CD4-positive, alpha-beta memory T cell (primary cell): ENCODE results near the gene LCK. TPM values are rescaled to one million over a fixed set of nuclear protein-coding genes. Genes with fewer than 3 reads are reported as not detected.

Source experiments
- CTCF ChIA-PET: fragments of 350-600 bp; sonication (Branson Sonifier 250); formaldehyde crosslinking; loops from one replicate; lab custom pipeline; 2021; ENCODE audit warnings: inconsistent platforms; ENCODE audit not compliant: partially characterized antibody; lab: Charles Lee
- POLR2A ChIA-PET: fragments of 350-600 bp; sonication (Branson Sonifier 250); formaldehyde crosslinking; loops from one replicate; lab custom pipeline; 2021; ENCODE audit not compliant: partially characterized antibody; lab: Charles Lee
- DNase-seq, 5 donors: peaks; one replicate each; pipeline versions ENCODE4 v3.0.0 to v3.0.0-alpha.2; 2020 to 2022; ENCODE audit warnings: mixed read lengths in 1 of 5
- H3K27ac ChIP-seq: one replicate; pipeline ENCODE4 v1.7.0; 2013; ENCODE audit warnings: low read depth, low read length
- H3K27me3 ChIP-seq: 2 replicates; pipeline ENCODE4 v1.7.0; 2013; ENCODE audit warnings: mild to moderate bottlenecking, low read length, moderate library complexity; ENCODE audit not compliant: insufficient read depth
- H3K36me3 ChIP-seq: 2 replicates; pipeline ENCODE4 v1.7.0; 2013; ENCODE audit warnings: mild to moderate bottlenecking, low read length, moderate library complexity; ENCODE audit not compliant: insufficient read depth
- H3K4me1 ChIP-seq: 2 replicates; pipeline ENCODE4 v1.7.0; 2013; ENCODE audit warnings: mild to moderate bottlenecking, low read length, moderate library complexity; ENCODE audit not compliant: insufficient read depth
- H3K4me3 ChIP-seq, 2 donors: one replicate each; pipeline ENCODE4 v1.7.0; 2013; ENCODE audit warnings: low read length in 2 of 2, mild to moderate bottlenecking in 1 of 2
- H3K9me3 ChIP-seq, 2 donors: one replicate each; pipeline ENCODE4 v1.7.0; 2013; ENCODE audit warnings: low read length in 2 of 2, control low read depth in 1 of 2; ENCODE audit not compliant: control insufficient read depth in 1 of 2
- H3K27ac Mint-ChIP-seq, 7 donors: one replicate each; pipeline ENCODE4 v1.8.0; 2020 to 2021; ENCODE audit warnings: mixed read lengths in 7 of 7, mild to moderate bottlenecking in 6 of 7, inconsistent platforms in 3 of 7, moderate library complexity in 3 of 7
- H3K27me3 Mint-ChIP-seq, 2 donors: one replicate each; pipeline ENCODE4 v1.8.0; 2020 to 2021; ENCODE audit warnings: mixed read lengths in 2 of 2
- H3K36me3 Mint-ChIP-seq, 2 donors: one replicate each; pipeline ENCODE4 v1.8.0; 2020 to 2021; ENCODE audit warnings: mixed read lengths in 2 of 2, inconsistent platforms in 1 of 2, mild to moderate bottlenecking in 1 of 2
- H3K4me1 Mint-ChIP-seq, 4 donors: one replicate each; pipeline ENCODE4 v1.8.0; 2020 to 2021; ENCODE audit warnings: mixed read lengths in 4 of 4, mild to moderate bottlenecking in 1 of 4
- H3K4me3 Mint-ChIP-seq, 8 donors: one replicate each; pipeline ENCODE4 v1.8.0; 2020 to 2021; ENCODE audit warnings: mixed read lengths in 8 of 8, mild to moderate bottlenecking in 7 of 8, moderate library complexity in 6 of 8, inconsistent platforms in 3 of 8
- H3K9me3 Mint-ChIP-seq, 8 donors: one replicate each; pipeline ENCODE4 v1.8.0; 2020 to 2021; ENCODE audit warnings: mixed read lengths in 8 of 8, mild to moderate bottlenecking in 5 of 8, inconsistent platforms in 3 of 8, moderate library complexity in 1 of 8
- intact Hi-C: fragments of 100-400 bp; cut with micrococcal nuclease; formaldehyde crosslinking; loops from one replicate; pipeline ENCODE4 v1.15.1; 2023
- polyA plus RNA-seq, 2 donors: library from polyadenylated mRNA; unstranded; fragments of 300-500 nt; fragmentation: Illumina TruSeq; gene quantifications; one replicate each; pipeline ENCODE4 v1.2.3, GENCODE V29; 2021
- total RNA-seq, 2 experiments: library from RNA; stranded (reverse); gene quantifications; one replicate each; pipeline ENCODE4 v1.2.3, GENCODE V29; 2021

LCK gene
- total and polyA plus RNA-seq, 4 experiments from 2014 or later: 431 to 1,233 (median 608) TPM

DNA sequence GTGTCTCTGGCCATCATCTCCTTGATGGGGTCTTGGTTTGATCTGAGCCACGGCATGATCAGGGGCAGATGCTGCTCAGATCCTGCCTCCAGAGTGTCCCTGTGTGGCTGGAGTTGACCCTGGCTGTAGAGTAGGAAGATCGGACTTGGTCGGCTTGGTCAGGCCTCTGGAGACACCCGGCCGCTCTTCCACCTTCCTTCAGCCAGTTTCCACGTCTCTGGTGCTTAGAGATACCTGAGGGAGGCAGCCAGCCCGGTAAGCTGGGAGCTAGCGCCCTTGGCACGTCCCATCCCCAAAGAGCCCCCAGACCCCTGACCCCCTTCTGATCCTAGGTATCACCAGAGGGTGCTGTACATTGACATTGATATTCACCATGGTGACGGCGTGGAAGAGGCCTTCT, 76.1 kb downstream of the LCK start:
- CTCF ChIA-PET: no interaction called here
- peaks cover 50 to 70% of the 10 kb centered on the region in 2 donors for H3K36me3 Mint-ChIP-seq

GRCh38 chr1:32329931-32330466, 78.9 kb downstream of the LCK start:
- CTCF ChIA-PET: interaction anchor here (0.9 to 4.3 kb wide), 4 partner anchors 42 to 114 kb away, joined by 3 to 14 read pairs (median 8); no protein-coding TSS in a partner anchor
- Mint-ChIP-seq H3K9me3 (peaks cover 0 to 2% (median 0%) of the 10 kb centered on the region in 8 donors), H3K27me3 (no peaks in the 10 kb centered on the region), H3K36me3 (peaks cover 53 to 76% of the 10 kb centered on the region in 2 donors), H3K4me3 (no peak overlapping the region), H3K27ac (peak overlapping the region; percentile 38 to 93 (median 82)), H3K4me1 (peaks cover 15 to 27% (median 20%) of the 10 kb centered on the region in 4 donors)
- Histone ChIP-seq H3K27me3 (no peaks in the 10 kb centered on the region), H3K4me1 (peaks cover 17% of the 10 kb centered on the region), H3K27ac (no peak overlapping the region), H3K4me3 (no peak overlapping the region), H3K9me3 (no peaks in the 10 kb centered on the region), H3K36me3 (peaks cover 65% of the 10 kb centered on the region)
- no peak for DNase-seq
- intact Hi-C loops: no loop called here
- POLR2A ChIA-PET: interaction anchor here (0.9 to 1.5 kb wide), 3 partner anchors 8 to 24 kb away, joined by 3 to 6 read pairs (median 5); no protein-coding TSS in a partner anchor

More for the DNA sequence above, 76.1 kb downstream of the LCK start:
- Mint-ChIP-seq H3K4me3 (no peak overlapping the region), H3K27ac (peak overlapping the region in 1 of 7 donors; percentile 56), H3K9me3 (no peaks in the 10 kb centered on the region), H3K4me1 (peaks cover 19 to 33% (median 25%) of the 10 kb centered on the region in 4 donors), H3K27me3 (no peaks in the 10 kb centered on the region)
- H3K4me3 ChIP-seq: no peak overlapping the region
- no peak overlapping the region for H3K27ac ChIP-seq
- no peaks in the 10 kb centered on the region for H3K27me3 ChIP-seq
- peaks cover 29% of the 10 kb centered on the region for H3K4me1 ChIP-seq
- intact Hi-C loops: no loop called here
- no peaks in the 10 kb centered on the region for H3K9me3 ChIP-seq
- no peak for DNase-seq
- POLR2A ChIA-PET: interaction anchor here (1.0 kb wide), 1 partner anchor 9 kb away, joined by 3 read pairs; the partner anchor contains the start of gene MARCKSL1
- H3K36me3 ChIP-seq: peaks cover 63% of the 10 kb centered on the region

- ChIA-PET CTCF (interaction anchor here (0.6 to 4.3 kb wide), 5 partner anchors 42 to 115 kb away, joined by 3 to 14 read pairs (median 8); no protein-coding TSS in a partner anchor), POLR2A (interaction anchor here (0.6 to 1.5 kb wide), 5 partner anchors 8 to 91 kb away, joined by 3 to 6 read pairs (median 5); no protein-coding TSS in a partner anchor)
- Histone ChIP-seq H3K27ac (no peak overlapping the region), H3K36me3 (peaks cover 59% of the 10 kb centered on the region), H3K27me3 (no peaks in the 10 kb centered on the region), H3K4me1 (peaks cover 17% of the 10 kb centered on the region), H3K4me3 (no peak overlapping the region), H3K9me3 (no peaks in the 10 kb centered on the region)
- no peak overlapping the region for H3K4me3 Mint-ChIP-seq
- peak overlapping the region in 1 of 7 donors; percentile 67 for H3K27ac Mint-ChIP-seq
- H3K4me1 Mint-ChIP-seq: peaks cover 14 to 23% (median 17%) of the 10 kb centered on the region in 4 donors
- DNase-seq: no peak
- no peaks in the 10 kb centered on the region for H3K27me3 Mint-ChIP-seq
- peaks cover 47 to 70% of the 10 kb centered on the region in 2 donors for H3K36me3 Mint-ChIP-seq
- intact Hi-C loops: no loop called here
- peaks cover 0 to 3% (median 0%) of the 10 kb centered on the region in 8 donors for H3K9me3 Mint-ChIP-seq
Measured at GRCh38 chr1:32330558-32331151, 79.6 kb downstream of the LCK start.

GRCh38 chr1:32331549-32331948, 80.5 kb downstream of the LCK start:
- Mint-ChIP-seq H3K36me3 (peaks cover 47 to 67% of the 10 kb centered on the region in 2 donors), H3K27ac (peak overlapping the region in 4 of 7 donors; percentile 2 to 67 (median 54)), H3K27me3 (no peaks in the 10 kb centered on the region), H3K4me1 (peaks cover 14 to 26% (median 17%) of the 10 kb centered on the region in 4 donors), H3K9me3 (peaks cover 0 to 3% (median 0%) of the 10 kb centered on the region in 8 donors), H3K4me3 (no peak overlapping the region)
- Histone ChIP-seq H3K4me3 (no peak overlapping the region), H3K36me3 (peaks cover 55% of the 10 kb centered on the region), H3K27ac (no peak overlapping the region), H3K4me1 (peaks cover 21% of the 10 kb centered on the region), H3K9me3 (no peaks in the 10 kb centered on the region), H3K27me3 (no peaks in the 10 kb centered on the region)
- DNase-seq: no peak
- CTCF ChIA-PET: interaction anchor here (1.9 to 4.3 kb wide), 3 partner anchors 41 to 116 kb away, joined by 8 to 14 read pairs (median 9); no protein-coding TSS in a partner anchor
- POLR2A ChIA-PET: interaction anchor here (0.5 to 2.1 kb wide), 7 partner anchors 9 to 187 kb away, joined by 3 to 6 read pairs (median 4); no protein-coding TSS in a partner anchor
- intact Hi-C loops: no loop called here

DNA sequence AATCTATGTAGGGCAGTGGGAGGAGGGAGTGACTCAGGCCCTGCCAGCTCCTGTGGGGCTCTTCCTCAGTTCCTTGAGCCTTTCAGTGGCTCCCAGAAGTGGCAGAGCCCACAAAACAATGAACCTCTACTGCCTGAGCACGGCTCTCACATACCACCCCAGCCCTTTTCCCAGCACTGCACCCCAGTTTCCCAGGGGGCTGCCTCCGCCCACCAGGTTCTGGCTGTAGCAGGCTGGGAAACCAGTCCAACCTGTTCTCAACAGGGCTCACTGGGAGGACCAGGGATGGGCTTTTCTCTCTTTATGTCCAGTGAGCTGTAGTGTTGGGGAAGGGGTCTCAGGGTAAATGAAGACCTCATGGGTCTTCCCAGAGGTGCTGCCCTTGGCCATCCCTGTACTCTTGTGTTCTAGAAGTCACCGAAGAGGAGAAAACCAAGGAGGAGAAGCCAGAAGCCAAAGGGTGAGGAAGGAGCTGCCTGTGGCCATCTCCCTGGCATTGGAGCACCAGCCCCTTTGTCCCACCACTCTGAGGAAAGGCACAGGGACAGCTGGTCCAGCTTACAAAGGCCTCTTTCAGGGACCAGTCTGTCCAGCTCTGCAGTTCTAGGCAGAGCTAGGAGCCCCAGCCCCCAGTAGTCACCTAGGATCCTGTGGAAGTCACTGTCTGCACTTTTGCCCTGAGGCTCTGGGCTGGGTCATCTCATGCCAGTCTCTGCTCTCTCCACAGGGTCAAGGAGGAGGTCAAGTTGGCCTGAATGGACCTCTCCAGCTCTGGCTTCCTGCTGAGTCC, 81.4 kb downstream of the LCK start:
- no peak for DNase-seq
- H3K4me1 Mint-ChIP-seq: peaks cover 20 to 35% (median 25%) of the 10 kb centered on the region in 4 donors
- Histone ChIP-seq H3K27ac (no peak overlapping the region), H3K4me3 (no peak overlapping the region), H3K36me3 (peaks cover 47% of the 10 kb centered on the region), H3K27me3 (no peaks in the 10 kb centered on the region), H3K4me1 (peaks cover 31% of the 10 kb centered on the region), H3K9me3 (no peaks in the 10 kb centered on the region)
- H3K4me3 Mint-ChIP-seq: no peak overlapping the region
- peaks cover 41 to 62% of the 10 kb centered on the region in 2 donors for H3K36me3 Mint-ChIP-seq
- H3K9me3 Mint-ChIP-seq: peaks cover 0 to 3% (median 0%) of the 10 kb centered on the region in 8 donors
- POLR2A ChIA-PET: interaction anchor here (0.9 to 8.5 kb wide), 10 partner anchors 10 to 132 kb away, joined by 3 to 173 read pairs (median 4); partner anchors contain the start of genes CCDC28B and HDAC1
- CTCF ChIA-PET: interaction anchor here (1.4 to 4.3 kb wide), 6 partner anchors 10 to 116 kb away, joined by 3 to 14 read pairs (median 8); no protein-coding TSS in a partner anchor
- intact Hi-C loops: no loop called here
- H3K27ac Mint-ChIP-seq: peak overlapping the region in 2 of 7 donors; percentile 36 to 75
- H3K27me3 Mint-ChIP-seq: no peaks in the 10 kb centered on the region

GRCh38 chr1:32333251-32333963, 82.3 kb downstream of the LCK start:
- peaks cover 0 to 3% (median 0%) of the 10 kb centered on the region in 8 donors for H3K9me3 Mint-ChIP-seq
- H3K9me3 ChIP-seq: no peaks in the 10 kb centered on the region
- no peak overlapping the region for H3K27ac ChIP-seq
- ChIA-PET CTCF (interaction anchor here (0.6 to 4.3 kb wide), 8 partner anchors 10 to 117 kb away, joined by 3 to 14 read pairs (median 3); no protein-coding TSS in a partner anchor), POLR2A (interaction anchor here (1.0 to 8.5 kb wide), 9 partner anchors 11 to 132 kb away, joined by 3 to 173 read pairs (median 7); partner anchors contain the start of genes CCDC28B and HDAC1)
- H3K36me3 Mint-ChIP-seq: peaks cover 37 to 53% of the 10 kb centered on the region in 2 donors
- H3K27me3 Mint-ChIP-seq: no peaks in the 10 kb centered on the region
- peaks cover 26 to 43% (median 32%) of the 10 kb centered on the region in 4 donors for H3K4me1 Mint-ChIP-seq
- H3K36me3 ChIP-seq: peaks cover 39% of the 10 kb centered on the region
- H3K4me3 ChIP-seq: no peak overlapping the region
- intact Hi-C loops: no loop called here
- peaks cover 40% of the 10 kb centered on the region for H3K4me1 ChIP-seq
- peak overlapping the region; percentile 31 to 86 (median 74) for H3K27ac Mint-ChIP-seq
- no peaks in the 10 kb centered on the region for H3K27me3 ChIP-seq
- peak overlapping the region in 5 of 8 donors; percentile 44 to 85 (median 77) for H3K4me3 Mint-ChIP-seq
- DNase-seq: no peak
